H1 (cell line): ENCODE data around the gene DENND1A.

Source experiments
- ATF3 ChIP-seq: IDR thresholded peaks from 2 replicates; pipeline ENCODE4 v1.6.1; 2011; ENCODE audit warnings: low read depth, mild to moderate bottlenecking, low read length; ENCODE audit not compliant: insufficient read depth
- CBX8 ChIP-seq: fragments of 300-800, 300-1000 bp; sonication (generic); IDR thresholded peaks from 2 replicates; pipeline ENCODE4 v1.7.1; 2016; ENCODE audit warnings: low read depth, low read length, borderline replicate concordance
- CTCF ChIP-seq, 3 experiments: IDR thresholded peaks; 1 replicate in 2 of 3; 2 replicates in 1 of 3; pipeline versions ENCODE4 v1.5.1 to v1.6.1; 2011; ENCODE audit warnings: low read length in 3 of 3, mild to moderate bottlenecking in 3 of 3, inconsistent platforms in 2 of 3, low read depth in 1 of 3, moderate library complexity in 1 of 3; ENCODE audit not compliant: insufficient read depth in 1 of 3; ENCODE audit errors: control extremely low read depth in 1 of 3
- EP300 ChIP-seq, 2 experiments: IDR thresholded peaks; 1 replicate in 1 of 2; 2 replicates in 1 of 2; pipeline ENCODE4 v1.6.1; 2011 to 2012; ENCODE audit warnings: low read depth in 2 of 2, low read length in 2 of 2, mild to moderate bottlenecking in 2 of 2, borderline replicate concordance in 1 of 2, inconsistent platforms in 1 of 2, moderate library complexity in 1 of 2
- GTF2F1 ChIP-seq: IDR thresholded peaks from 2 replicates; pipeline ENCODE4 v1.6.1; 2012; ENCODE audit warnings: low read depth, low read length, improper control_type of control experiment, borderline replicate concordance
- KDM5A ChIP-seq: fragments of 200-600 bp; IDR thresholded peaks from 2 replicates; pipeline ENCODE4 v1.7.1; 2012; ENCODE audit warnings: mild to moderate bottlenecking, low read length, inconsistent platforms, mixed read lengths
- POLR2AphosphoS5 ChIP-seq: IDR thresholded peaks from 2 replicates; pipeline ENCODE4 v1.6.1; 2011; ENCODE audit warnings: low read depth, low read length
- RFX5 ChIP-seq: IDR thresholded peaks from 2 replicates; pipeline ENCODE4 v1.6.1; 2011; ENCODE audit warnings: low read depth, low read length, improper control_type of control experiment, borderline replicate concordance
- SP4 ChIP-seq: IDR thresholded peaks from 2 replicates; pipeline ENCODE4 v1.6.1; 2012; ENCODE audit warnings: low read length, inconsistent platforms
- TAF7 ChIP-seq: optimal IDR thresholded peaks from 2 replicates; pipeline ENCODE3; 2011; ENCODE audit warnings: low read depth, mild to moderate bottlenecking, inconsistent platforms, low read length, moderate library complexity, borderline replicate concordance

GRCh38 chr9:123742009-123742767, 187.7 kb downstream of the DENND1A start:
- TF ChIP-seq POLR2AphosphoS5: no peak
- no peak for TF ChIP-seq CTCF (IDR thresholded peaks at IDR 0.05; ENCODE audit: control extremely low read depth in 1 of 3, insufficient read depth in 1 of 3, low read depth in 1 of 3, low read length in 3 of 3)
- no peak for TF ChIP-seq GTF2F1
- TF ChIP-seq ATF3: no peak
- TF ChIP-seq SP4: no peak
- no peak for TF ChIP-seq CBX8
- TF ChIP-seq KDM5A: no peak
- TF ChIP-seq TAF7: no peak
- TF ChIP-seq EP300 (IDR thresholded peaks at IDR 0.05; ENCODE audit: borderline replicate concordance in 1 of 2, low read depth in 2 of 2, low read length in 2 of 2): no peak
- no peak for TF ChIP-seq RFX5
